Peyer's patch (tissue), 4 donors: Measurements from ENCODE around the gene FCGBP.

Source experiments
- CTCF ChIP-seq, 6 experiments: fragments of 450-650 bp in 4 of 6; fragments of 200-600 bp in 2 of 6; sonication (generic) in 1 of 6; IDR thresholded peaks; one replicate each; pipeline ENCODE4 v1.5.1; 2017 to 2019; ENCODE audit warnings: antibody characterized with exemption in 6 of 6, mild to moderate bottlenecking in 3 of 6, moderate library complexity in 1 of 6
- POLR2A ChIP-seq, 2 donors: fragments of 450-650 bp; IDR thresholded peaks; one replicate each; pipeline ENCODE4 v1.5.1; 2017; ENCODE audit warnings: antibody characterized with exemption in 2 of 2, mild to moderate bottlenecking in 2 of 2, moderate library complexity in 2 of 2

- TF ChIP-seq CTCF (IDR thresholded peaks at IDR 0.05) (no peak), POLR2A (IDR thresholded peaks at IDR 0.05) (no peak)
Observed at GRCh38 chr19:39970425-39970674, 35.9 kb upstream of the FCGBP start.
